HL-60 (cell line): ENCODE measurements around the gene CCNY.

ENCODE experiments used
- DNase-seq, 2 experiments: peaks; one replicate each; pipeline ENCODE4 v3.0.0-alpha.2; 2010 to 2020; ENCODE audit warnings: low read depth in 1 of 2, low spot score in 1 of 2
- H3K27ac ChIP-seq: fragments of 250-450 bp; sonication (Bioruptor Pico); replicated peaks from 2 replicates; pipeline ENCODE4 v1.5.1; 2020; ENCODE audit warnings: mild to moderate bottlenecking, moderate library complexity
- H3K27me3 ChIP-seq: fragments of 250-450 bp; sonication (Bioruptor Pico); 2 replicates; pipeline ENCODE4 v1.5.1; 2021; ENCODE audit warnings: mild to moderate bottlenecking, moderate library complexity; ENCODE audit not compliant: insufficient read depth, poor library complexity, severe bottlenecking
- H3K4me3 ChIP-seq: replicated peaks from 2 replicates; pipeline ENCODE4 v1.5.1; 2011; ENCODE audit warnings: mild to moderate bottlenecking, control low read depth, low read length; ENCODE audit not compliant: insufficient read depth
- CTCF ChIP-seq: IDR thresholded peaks from one replicate; pipeline ENCODE4 v1.5.1; 2011; ENCODE audit warnings: low read length, control low read depth, inconsistent platforms; ENCODE audit not compliant: insufficient read depth
- GABPA ChIP-seq: IDR thresholded peaks from 2 replicates; pipeline ENCODE4 v1.6.1; 2012; ENCODE audit warnings: low read depth
- POLR2AphosphoS5 ChIP-seq: IDR thresholded peaks from 2 replicates; pipeline ENCODE4 v1.6.1; 2012; ENCODE audit warnings: low read depth
- SPI1 ChIP-seq: IDR thresholded peaks from 2 replicates; pipeline ENCODE4 v1.6.1; 2012; ENCODE audit warnings: low read depth, mild to moderate bottlenecking, borderline replicate concordance
- TF ChIP-seq, protein P1 (sequence below): IDR thresholded peaks from 2 replicates; pipeline ENCODE4 v1.6.1; 2012; ENCODE audit warnings: low read depth; ENCODE audit not compliant: insufficient replicate concordance

Gene CCNY

GRCh38 chr10:35331894-35332640, 4.2 kb upstream of the CCNY start:
- no peak for TF ChIP-seq SPI1
- no peak for TF ChIP-seq POLR2AphosphoS5
- TF ChIP-seq, protein P1, sequence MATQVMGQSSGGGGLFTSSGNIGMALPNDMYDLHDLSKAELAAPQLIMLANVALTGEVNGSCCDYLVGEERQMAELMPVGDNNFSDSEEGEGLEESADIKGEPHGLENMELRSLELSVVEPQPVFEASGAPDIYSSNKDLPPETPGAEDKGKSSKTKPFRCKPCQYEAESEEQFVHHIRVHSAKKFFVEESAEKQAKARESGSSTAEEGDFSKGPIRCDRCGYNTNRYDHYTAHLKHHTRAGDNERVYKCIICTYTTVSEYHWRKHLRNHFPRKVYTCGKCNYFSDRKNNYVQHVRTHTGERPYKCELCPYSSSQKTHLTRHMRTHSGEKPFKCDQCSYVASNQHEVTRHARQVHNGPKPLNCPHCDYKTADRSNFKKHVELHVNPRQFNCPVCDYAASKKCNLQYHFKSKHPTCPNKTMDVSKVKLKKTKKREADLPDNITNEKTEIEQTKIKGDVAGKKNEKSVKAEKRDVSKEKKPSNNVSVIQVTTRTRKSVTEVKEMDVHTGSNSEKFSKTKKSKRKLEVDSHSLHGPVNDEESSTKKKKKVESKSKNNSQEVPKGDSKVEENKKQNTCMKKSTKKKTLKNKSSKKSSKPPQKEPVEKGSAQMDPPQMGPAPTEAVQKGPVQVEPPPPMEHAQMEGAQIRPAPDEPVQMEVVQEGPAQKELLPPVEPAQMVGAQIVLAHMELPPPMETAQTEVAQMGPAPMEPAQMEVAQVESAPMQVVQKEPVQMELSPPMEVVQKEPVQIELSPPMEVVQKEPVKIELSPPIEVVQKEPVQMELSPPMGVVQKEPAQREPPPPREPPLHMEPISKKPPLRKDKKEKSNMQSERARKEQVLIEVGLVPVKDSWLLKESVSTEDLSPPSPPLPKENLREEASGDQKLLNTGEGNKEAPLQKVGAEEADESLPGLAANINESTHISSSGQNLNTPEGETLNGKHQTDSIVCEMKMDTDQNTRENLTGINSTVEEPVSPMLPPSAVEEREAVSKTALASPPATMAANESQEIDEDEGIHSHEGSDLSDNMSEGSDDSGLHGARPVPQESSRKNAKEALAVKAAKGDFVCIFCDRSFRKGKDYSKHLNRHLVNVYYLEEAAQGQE: no peak
- TF ChIP-seq GABPA: no peak
- no peak for TF ChIP-seq CTCF
- Histone ChIP-seq H3K27me3 (no peaks in the 10 kb centered on the region), H3K27ac (no peak overlapping the region), H3K4me3 (no peak overlapping the region)
- no peak for DNase-seq

GRCh38 chr10:35334297-35334696, 2.0 kb upstream of the CCNY start:
- TF ChIP-seq POLR2AphosphoS5 (no peak), GABPA (no peak)
- no peak overlapping the region for H3K27ac ChIP-seq
- no peaks in the 10 kb centered on the region for H3K27me3 ChIP-seq
- no peak overlapping the region for H3K4me3 ChIP-seq
- no peak for DNase-seq

GRCh38 chr10:35335133-35336083, 901 bp upstream of the CCNY start:
- peak in 1 of 2 experiments; percentile 35 for DNase-seq
- TF ChIP-seq CTCF (no peak), POLR2AphosphoS5 (no peak), GABPA (no peak), SPI1 (no peak)
- TF ChIP-seq, protein P1: no peak
- peak overlapping the region; percentile 79 for H3K27ac ChIP-seq
- peak overlapping the region; percentile 59 for H3K4me3 ChIP-seq
- H3K27me3 ChIP-seq: no peaks in the 10 kb centered on the region
